CD4-positive, alpha-beta T cell (primary cell): Measurements from ENCODE around the gene SUMF1. TPM values are rescaled to one million over a fixed set of nuclear protein-coding genes. Genes with fewer than 3 reads are reported as not detected.

Experiments used
- ATAC-seq: fragments of 200-7000 bp; cut with Tn5 transposase; one replicate; pipeline ENCODE4 v1.10.0; 2022; ENCODE audit warnings: mild to moderate bottlenecking; ENCODE audit not compliant: poor library complexity
- CTCF ChIA-PET: fragments of 350-600 bp; sonication (Branson Sonifier 250); formaldehyde crosslinking; loops from one replicate; lab custom pipeline; 2021; ENCODE audit warnings: antibody characterized with exemption, inconsistent platforms; lab: Charles Lee
- POLR2A ChIA-PET: fragments of 350-600 bp; sonication (Branson Sonifier 250); formaldehyde crosslinking; loops from one replicate; lab custom pipeline; 2021; ENCODE audit warnings: antibody characterized with exemption, inconsistent platforms; lab: Charles Lee
- DNase-seq, 14 experiments: peaks; one replicate each; pipeline ENCODE4 v3.0.0-alpha.2; 2013 to 2020; ENCODE audit warnings: mixed read lengths in 2 of 14
- H3K27ac ChIP-seq, 2 donors: one replicate each; pipeline versions ENCODE4 v1.5.1 to v1.7.0; 2013; ENCODE audit warnings: low read length in 2 of 2, low read depth in 1 of 2, mild to moderate bottlenecking in 1 of 2
- H3K27me3 ChIP-seq, 2 experiments: 1 replicate in 1 of 2; 2 replicates in 1 of 2; pipeline versions ENCODE4 v1.6.1 to v1.7.0; 2013; ENCODE audit warnings: low read length in 2 of 2, control low read depth in 1 of 2, mild to moderate bottlenecking in 1 of 2, moderate library complexity in 1 of 2; ENCODE audit not compliant: insufficient read depth in 2 of 2, control insufficient read depth in 1 of 2
- H3K36me3 ChIP-seq: one replicate; pipeline ENCODE4 v1.6.1; 2013; ENCODE audit warnings: low read length, control low read depth; ENCODE audit not compliant: insufficient read depth
- H3K4me1 ChIP-seq: one replicate; pipeline ENCODE4 v1.6.1; 2013; ENCODE audit warnings: low read length, control low read depth; ENCODE audit not compliant: insufficient read depth
- H3K4me3 ChIP-seq: one replicate; pipeline ENCODE4 v1.5.1; 2013; ENCODE audit warnings: mild to moderate bottlenecking, low read length, moderate library complexity
- H3K9me3 ChIP-seq, 2 experiments: 1 replicate in 1 of 2; 2 replicates in 1 of 2; pipeline versions ENCODE4 v1.6.1 to v1.7.0; 2013; ENCODE audit warnings: low read length in 2 of 2, mild to moderate bottlenecking in 2 of 2, control low read depth in 1 of 2, moderate library complexity in 1 of 2; ENCODE audit not compliant: control insufficient read depth in 1 of 2, insufficient read depth in 1 of 2
- H3K27ac Mint-ChIP-seq: one replicate; pipeline ENCODE4 v1.8.0; 2020; ENCODE audit warnings: mixed read lengths
- H3K27me3 Mint-ChIP-seq: one replicate; pipeline ENCODE4 v1.8.0; 2021; ENCODE audit warnings: mixed read lengths
- H3K36me3 Mint-ChIP-seq: one replicate; pipeline ENCODE4 v1.8.0; 2021; ENCODE audit warnings: low read depth, mixed read lengths
- H3K4me1 Mint-ChIP-seq: one replicate; pipeline ENCODE4 v1.8.0; 2021; ENCODE audit warnings: low read depth, mixed read lengths
- H3K4me3 Mint-ChIP-seq: one replicate; pipeline ENCODE4 v1.8.0; 2020; ENCODE audit warnings: mild to moderate bottlenecking, mixed read lengths
- H3K9me3 Mint-ChIP-seq: one replicate; pipeline ENCODE4 v1.8.0; 2020; ENCODE audit warnings: mixed read lengths
- CTCF ChIP-seq: fragments of 200-600 bp; IDR thresholded peaks from one replicate; pipeline ENCODE4 v1.8.0; 2022; ENCODE audit warnings: antibody characterized with exemption, mild to moderate bottlenecking
- intact Hi-C, 2 experiments: fragments of 100-400 bp; cut with DNase I in 1 of 2; cut with micrococcal nuclease in 1 of 2; formaldehyde crosslinking; loops; one replicate each; pipeline versions ENCODE4 v1.15.1 to v1.9.0; 2023 to 2025; cut with DNase I, micrococcal nuclease
- total RNA-seq, 174 experiments: library from RNA in 2 of 174; stranded (reverse) in 2 of 174; gene quantifications; one replicate each; pipeline ENCODE4 v1.2.3 and lab custom pipeline; 2021 to 2026

Gene SUMF1
- total RNA-seq, 2 experiments from 2014 or later: 7.0 to 8.1 TPM

GRCh38 chr3:4404881-4405280 is 62.2 kb downstream of the SUMF1 start:
- Mint-ChIP-seq H3K4me3 (no peak overlapping the region), H3K27me3 (no peaks in the 10 kb centered on the region), H3K36me3 (peaks cover 90% of the 10 kb centered on the region), H3K4me1 (no peaks in the 10 kb centered on the region), H3K9me3 (no peaks in the 10 kb centered on the region), H3K27ac (no peak overlapping the region)
- DNase-seq (no peak), ATAC-seq (no peak)
- H3K36me3 ChIP-seq: peaks cover 27% of the 10 kb centered on the region
- ChIA-PET POLR2A (no interaction called here), CTCF (no interaction called here)
- no peak overlapping the region for H3K27ac ChIP-seq
- TF ChIP-seq CTCF: no peak
- no peaks in the 10 kb centered on the region for H3K4me1 ChIP-seq
- H3K27me3 ChIP-seq: no peaks in the 10 kb centered on the region
- intact Hi-C loops: no loop called here
- no peaks in the 10 kb centered on the region for H3K9me3 ChIP-seq
- no peak overlapping the region for H3K4me3 ChIP-seq

GRCh38 chr3:4401441-4401840 is 65.6 kb downstream of the SUMF1 start:
- no peak for TF ChIP-seq CTCF
- CTCF ChIA-PET: no interaction called here
- peaks cover 24% of the 10 kb centered on the region for H3K36me3 ChIP-seq
- POLR2A ChIA-PET: no interaction called here
- H3K4me3 ChIP-seq: no peak overlapping the region
- no peak for ATAC-seq
- peaks cover 82% of the 10 kb centered on the region for H3K36me3 Mint-ChIP-seq
- H3K4me1 ChIP-seq: no peaks in the 10 kb centered on the region
- H3K4me3 Mint-ChIP-seq: no peak overlapping the region
- H3K27me3 Mint-ChIP-seq: no peaks in the 10 kb centered on the region
- intact Hi-C loops: no loop called here
- no peak for DNase-seq
- no peaks in the 10 kb centered on the region for H3K9me3 ChIP-seq
- no peaks in the 10 kb centered on the region for H3K4me1 Mint-ChIP-seq
- H3K27ac Mint-ChIP-seq: no peak overlapping the region
- no peaks in the 10 kb centered on the region for H3K27me3 ChIP-seq
- no peak overlapping the region for H3K27ac ChIP-seq
- H3K9me3 Mint-ChIP-seq: no peaks in the 10 kb centered on the region

DNA sequence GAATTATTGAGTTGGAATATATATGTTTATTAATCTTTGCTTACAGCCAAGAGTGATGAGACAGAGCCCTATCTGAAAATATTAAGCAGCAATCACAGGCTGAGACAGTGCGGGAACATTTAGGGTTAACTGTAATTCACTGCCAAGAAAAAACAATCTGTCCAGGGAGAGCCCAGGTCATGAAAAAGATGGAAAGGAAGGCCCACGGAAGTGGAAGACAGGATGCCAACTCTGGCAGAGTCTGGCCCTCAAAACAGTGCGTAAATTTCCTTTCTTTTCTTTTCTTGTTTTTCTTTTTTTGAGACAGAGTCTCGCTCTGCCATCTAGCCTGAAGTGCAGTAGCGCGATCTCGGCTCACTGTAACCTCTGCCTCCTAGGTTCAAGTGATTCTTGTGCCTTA is 67.6 kb downstream of the SUMF1 start:
- no peak overlapping the region for H3K4me3 ChIP-seq
- peaks cover 16% of the 10 kb centered on the region for H3K36me3 ChIP-seq
- intact Hi-C loops: no loop called here
- Mint-ChIP-seq H3K4me3 (no peak overlapping the region), H3K27ac (no peak overlapping the region), H3K9me3 (no peaks in the 10 kb centered on the region), H3K36me3 (peaks cover 83% of the 10 kb centered on the region), H3K4me1 (peaks cover 5% of the 10 kb centered on the region), H3K27me3 (no peaks in the 10 kb centered on the region)
- no peaks in the 10 kb centered on the region for H3K27me3 ChIP-seq
- DNase-seq (no peak), ATAC-seq (no peak)
- TF ChIP-seq CTCF: no peak
- CTCF ChIA-PET: interaction anchor here (1.2 kb wide), 1 partner anchor 49 kb away, joined by 3 read pairs; no protein-coding TSS in a partner anchor
- POLR2A ChIA-PET: no interaction called here
- no peaks in the 10 kb centered on the region for H3K9me3 ChIP-seq
- peaks cover 3% of the 10 kb centered on the region for H3K4me1 ChIP-seq
- H3K27ac ChIP-seq: no peak overlapping the region
